ENCODE measurements around the gene PLA2G3. TPM values are rescaled to one million over a fixed set of nuclear protein-coding genes. Genes with fewer than 3 reads are reported as not detected.

Gene PLA2G3
- total RNA-seq, 4 donors from 2014 or later = not detected

GRCh38 chr22:31126128-31126868 lies 14.0 kb downstream of the PLA2G3 start:
- Histone ChIP-seq H3K36me3 (peaks cover 0 to 14% (median 0%) of the 10 kb centered on the region in 3 donors), H3K9me3 (no peaks in the 10 kb centered on the region), H3K27ac (no peak overlapping the region), H3K4me3 (no peak overlapping the region), H3K4me1 (peaks cover 0 to 13% (median 3%) of the 10 kb centered on the region in 4 donors), H3K27me3 (no peaks in the 10 kb centered on the region)
- no peak for DNase-seq
- no peak for TF ChIP-seq POLR2A (IDR thresholded peaks at IDR 0.05)
- TF ChIP-seq, protein P1, sequence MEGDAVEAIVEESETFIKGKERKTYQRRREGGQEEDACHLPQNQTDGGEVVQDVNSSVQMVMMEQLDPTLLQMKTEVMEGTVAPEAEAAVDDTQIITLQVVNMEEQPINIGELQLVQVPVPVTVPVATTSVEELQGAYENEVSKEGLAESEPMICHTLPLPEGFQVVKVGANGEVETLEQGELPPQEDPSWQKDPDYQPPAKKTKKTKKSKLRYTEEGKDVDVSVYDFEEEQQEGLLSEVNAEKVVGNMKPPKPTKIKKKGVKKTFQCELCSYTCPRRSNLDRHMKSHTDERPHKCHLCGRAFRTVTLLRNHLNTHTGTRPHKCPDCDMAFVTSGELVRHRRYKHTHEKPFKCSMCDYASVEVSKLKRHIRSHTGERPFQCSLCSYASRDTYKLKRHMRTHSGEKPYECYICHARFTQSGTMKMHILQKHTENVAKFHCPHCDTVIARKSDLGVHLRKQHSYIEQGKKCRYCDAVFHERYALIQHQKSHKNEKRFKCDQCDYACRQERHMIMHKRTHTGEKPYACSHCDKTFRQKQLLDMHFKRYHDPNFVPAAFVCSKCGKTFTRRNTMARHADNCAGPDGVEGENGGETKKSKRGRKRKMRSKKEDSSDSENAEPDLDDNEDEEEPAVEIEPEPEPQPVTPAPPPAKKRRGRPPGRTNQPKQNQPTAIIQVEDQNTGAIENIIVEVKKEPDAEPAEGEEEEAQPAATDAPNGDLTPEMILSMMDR (IDR thresholded peaks at IDR 0.05) = no peak

GRCh38 chr22:31125521-31126117 lies 14.7 kb downstream of the PLA2G3 start:
- Histone ChIP-seq H3K9me3 (no peaks in the 10 kb centered on the region), H3K27ac (no peak overlapping the region), H3K36me3 (peaks cover 0 to 8% (median 0%) of the 10 kb centered on the region in 3 donors), H3K27me3 (no peaks in the 10 kb centered on the region), H3K4me3 (no peak overlapping the region), H3K4me1 (peaks cover 0 to 14% (median 3%) of the 10 kb centered on the region in 4 donors)
- TF ChIP-seq, protein P1 (IDR thresholded peaks at IDR 0.05) = no peak
- no peak for TF ChIP-seq POLR2A (IDR thresholded peaks at IDR 0.05)
- DNase-seq = no peak

- Histone ChIP-seq H3K4me1 (peaks cover 0 to 14% (median 3%) of the 10 kb centered on the region in 4 donors), H3K27ac (no peak overlapping the region), H3K36me3 (peaks cover 0 to 5% (median 0%) of the 10 kb centered on the region in 3 donors), H3K4me3 (peak overlapping the region in 1 of 4 donors; percentile 0), H3K27me3 (no peaks in the 10 kb centered on the region), H3K9me3 (no peaks in the 10 kb centered on the region)
- TF ChIP-seq, protein P1 (IDR thresholded peaks at IDR 0.05) = no peak
- no peak for TF ChIP-seq POLR2A (IDR thresholded peaks at IDR 0.05)
- DNase-seq = no peak
Measured at GRCh38 chr22:31124811-31125465, 15.4 kb downstream of the PLA2G3 start.

GRCh38 chr22:31124290-31124689 lies 16.0 kb downstream of the PLA2G3 start:
- no peak overlapping the region for H3K27ac ChIP-seq
- TF ChIP-seq, protein P1 (IDR thresholded peaks at IDR 0.05) = no peak
- TF ChIP-seq POLR2A (IDR thresholded peaks at IDR 0.05) = no peak

GRCh38 chr22:31123292-31123602 lies 17.1 kb downstream of the PLA2G3 start:
- Histone ChIP-seq H3K9me3 (no peaks in the 10 kb centered on the region), H3K27ac (peak overlapping the region in 3 of 4 donors; percentile 77 to 96 (median 91)), H3K4me3 (peak overlapping the region in 3 of 4 donors; percentile 32 to 79 (median 61)), H3K27me3 (no peaks in the 10 kb centered on the region), H3K36me3 (peaks cover 0 to 2% (median 0%) of the 10 kb centered on the region in 3 donors), H3K4me1 (peaks cover 0 to 14% (median 5%) of the 10 kb centered on the region in 4 donors)
- DNase-seq = no peak
- TF ChIP-seq POLR2A (IDR thresholded peaks at IDR 0.05) = no peak
- TF ChIP-seq, protein P1 (IDR thresholded peaks at IDR 0.05) = no peak

More at GRCh38 chr22:31124290-31124689, 16.0 kb downstream of the PLA2G3 start:
- peaks cover 0 to 14% (median 4%) of the 10 kb centered on the region in 4 donors for H3K4me1 ChIP-seq
- peaks cover 0 to 5% (median 0%) of the 10 kb centered on the region in 3 donors for H3K36me3 ChIP-seq
- H3K9me3 ChIP-seq = no peaks in the 10 kb centered on the region
- DNase-seq = no peak
- H3K4me3 ChIP-seq = peak overlapping the region in 2 of 4 donors; percentile 61 to 79
- H3K27me3 ChIP-seq = no peaks in the 10 kb centered on the region
